Melanocyte of skin (primary cell): ENCODE data around the gene R3HDM1. TPM values are rescaled to one million over a fixed set of nuclear protein-coding genes. Genes with fewer than 3 reads are reported as not detected.

ENCODE experiments used
- small RNA-seq, 2 donors: library from RNA; depleted of rRNA; stranded (forward); fragments of <200 nt; gene quantifications; one replicate each; pipeline ENCODE3, GENCODE V24; 2012
- total RNA-seq, 2 donors: library from RNA; depleted of rRNA; stranded (reverse); fragments of >200 nt; gene quantifications; 2 replicates each; pipeline ENCODE4 v1.2.3, GENCODE V29; 2012

R3HDM1 gene
- total RNA-seq, result 10 to 100 TPM; 10.3 to 13.7 TPM

GRCh38 chr2:135531231-135532197 lies at the start of gene R3HDM1:
Gene R3HDM1, plus strand, starts transcription at chr2:135531484. Its CDS starts 73,362 bp downstream, at chr2:135604846.

GRCh38 chr2:135530313-135531230 lies 712 bp upstream of the R3HDM1 start, which contains the start of gene ZRANB3:
Gene ZRANB3, minus strand, starts transcription at chr2:135531218.

GRCh38 chr2:135741395-135742324 lies 210.4 kb downstream of the R3HDM1 start, which contains the start of gene UBXN4:
Gene UBXN4, plus strand, starts transcription at chr2:135741855. Its CDS starts 75 bp downstream, at chr2:135741930.

Small RNA genes lying within 50 kb of the gene (small RNA-seq; reads per million reads assigned to genes)
- 28.3 to 50.6 reads per million in 2 donors for gene MIR128-1
- gene RNU6-512P, result 0 to 0.17 reads per million in 2 donors

Other genes starting within 250 kb of the R3HDM1 start
- 1 to 10 TPM; 6.7 to 7.2 TPM for gene ZRANB3, start 266 bp upstream of the R3HDM1 start, total RNA-seq
- 10 to 100 TPM; 37.0 to 47.1 TPM for gene UBXN4, start 210.4 kb downstream of the R3HDM1 start, total RNA-seq